GM18868 (cell line): ENCODE data around the gene PUS1.

Source experiments
- ATAC-seq: cut with Tn5 transposase; IDR thresholded peaks from one replicate; pipeline ENCODE4 v1.9.1; 2021; ENCODE audit warnings: mild to moderate bottlenecking, moderate library complexity; ENCODE audit not compliant: unreplicated experiment

PUS1 gene

GRCh38 chr12:131902332-131903241 is 26.5 kb upstream of the PUS1 start:
- no peak for ATAC-seq

GRCh38 chr12:131903270-131904255 is 25.5 kb upstream of the PUS1 start:
- ATAC-seq: no peak

GRCh38 chr12:131904346-131904745 is 24.7 kb upstream of the PUS1 start:
- ATAC-seq: no peak

GRCh38 chr12:131905081-131905629 is 23.9 kb upstream of the PUS1 start:
- no peak for ATAC-seq

GRCh38 chr12:131905630-131906091 is 23.4 kb upstream of the PUS1 start:
- ATAC-seq: no peak

- no peak for ATAC-seq
These were observed 21.5 kb upstream of the PUS1 start for GRCh38 chr12:131907379-131908091.

GRCh38 chr12:131908092-131909080 is 20.7 kb upstream of the PUS1 start:
- no peak for ATAC-seq

GRCh38 chr12:131909081-131909751 is 19.9 kb upstream of the PUS1 start:
- ATAC-seq: no peak

- ATAC-seq: no peak
These were observed 19.3 kb upstream of the PUS1 start for GRCh38 chr12:131909752-131910219.

GRCh38 chr12:131910302-131911027 is 18.6 kb upstream of the PUS1 start:
- no peak for ATAC-seq

- no peak for ATAC-seq
These were observed 17.9 kb upstream of the PUS1 start for GRCh38 chr12:131911028-131911650.

GRCh38 chr12:131911851-131912477 is 17.1 kb upstream of the PUS1 start:
- ATAC-seq: no peak

GRCh38 chr12:131912518-131913274 is 16.4 kb upstream of the PUS1 start:
- ATAC-seq: no peak

GRCh38 chr12:131913666-131914065 is 15.4 kb upstream of the PUS1 start:
- ATAC-seq: no peak

GRCh38 chr12:131914179-131914702 is 14.8 kb upstream of the PUS1 start:
- no peak for ATAC-seq
